Muscle layer of colon (tissue), 2 donors: ENCODE data around the gene SPATC1L.

ENCODE experiments used
- H3K27ac ChIP-seq: one replicate; pipeline ENCODE4 v1.7.0; 2013; ENCODE audit warnings: low read depth, mild to moderate bottlenecking, low read length, moderate library complexity
- H3K27me3 ChIP-seq, 2 donors: one replicate each; pipeline ENCODE4 v1.7.0; 2013; ENCODE audit warnings: low read length in 2 of 2, mild to moderate bottlenecking in 2 of 2; ENCODE audit not compliant: insufficient read depth in 2 of 2, control insufficient read depth in 1 of 2
- H3K36me3 ChIP-seq: one replicate; pipeline ENCODE4 v1.7.0; 2013; ENCODE audit warnings: mild to moderate bottlenecking, low read length; ENCODE audit not compliant: insufficient read depth
- H3K4me1 ChIP-seq: one replicate; pipeline ENCODE4 v1.7.0; 2013; ENCODE audit warnings: mild to moderate bottlenecking, low read length; ENCODE audit not compliant: insufficient read depth
- H3K4me3 ChIP-seq, 2 donors: one replicate each; pipeline ENCODE4 v1.7.0; 2013; ENCODE audit warnings: low read length in 2 of 2, low read depth in 1 of 2, mild to moderate bottlenecking in 1 of 2, moderate library complexity in 1 of 2
- H3K9ac ChIP-seq: one replicate; pipeline ENCODE4 v1.7.0; 2013; ENCODE audit warnings: low read length
- H3K9me3 ChIP-seq: one replicate; pipeline ENCODE4 v1.7.0; 2013; ENCODE audit warnings: mild to moderate bottlenecking, low read length
- donor health status: abdominal sarcoma.
- donor health status: Adenocarcinoma of cecum.

SPATC1L gene

DNA sequence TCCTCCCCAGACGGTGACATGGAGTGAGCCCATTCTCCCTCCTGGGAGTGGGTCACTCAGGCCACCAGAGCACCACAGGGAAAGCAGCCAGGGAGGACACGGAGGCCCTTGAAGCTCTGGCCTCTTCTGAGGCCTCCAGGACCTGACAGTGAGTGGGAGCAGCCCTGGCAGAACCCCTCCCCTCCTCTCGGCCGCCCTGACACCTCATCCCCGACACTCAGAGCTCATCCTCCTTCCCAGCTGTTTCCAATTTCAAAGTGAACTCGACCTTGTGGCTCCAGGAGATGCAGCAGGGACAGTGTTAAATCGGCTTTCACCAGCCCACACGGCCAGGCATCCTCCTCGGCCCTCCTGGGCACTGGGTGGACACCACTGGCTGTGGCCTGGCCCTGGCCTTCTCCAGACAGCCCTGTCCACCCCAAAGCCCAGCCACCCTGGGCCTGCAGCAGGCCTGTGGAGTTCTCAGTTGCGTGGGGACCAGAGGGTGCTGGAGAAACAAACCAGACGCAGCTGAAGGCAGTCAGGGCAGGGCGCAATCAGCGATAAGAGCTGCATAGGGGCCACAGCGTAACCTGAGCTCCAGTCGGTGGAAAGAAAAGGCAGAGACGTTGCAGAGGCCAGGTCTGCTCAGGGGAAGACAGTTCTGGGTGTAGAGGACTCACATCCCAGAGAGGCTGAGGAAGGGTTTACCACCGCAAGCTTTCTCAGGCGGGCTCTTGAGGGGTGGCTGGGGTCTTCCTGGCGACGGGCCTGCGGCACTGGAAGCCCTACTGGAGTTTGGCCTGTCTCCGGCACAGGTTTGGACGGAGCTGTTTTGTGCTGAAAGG is 55.9 kb downstream of the SPATC1L start:
- Histone ChIP-seq H3K9ac (no peak overlapping the region), H3K27ac (no peak overlapping the region), H3K27me3 (no peaks in the 10 kb centered on the region), H3K36me3 (peaks cover 40% of the 10 kb centered on the region), H3K4me1 (no peaks in the 10 kb centered on the region), H3K4me3 (no peak overlapping the region), H3K9me3 (no peaks in the 10 kb centered on the region)

GRCh38 chr21:46127239-46128105 is 56.8 kb downstream of the SPATC1L start:
- H3K27ac ChIP-seq = no peak overlapping the region
- H3K36me3 ChIP-seq = peaks cover 48% of the 10 kb centered on the region
- H3K27me3 ChIP-seq = no peaks in the 10 kb centered on the region
- H3K4me1 ChIP-seq = no peaks in the 10 kb centered on the region
- H3K4me3 ChIP-seq = no peak overlapping the region
- H3K9me3 ChIP-seq = no peaks in the 10 kb centered on the region
- no peak overlapping the region for H3K9ac ChIP-seq

DNA sequence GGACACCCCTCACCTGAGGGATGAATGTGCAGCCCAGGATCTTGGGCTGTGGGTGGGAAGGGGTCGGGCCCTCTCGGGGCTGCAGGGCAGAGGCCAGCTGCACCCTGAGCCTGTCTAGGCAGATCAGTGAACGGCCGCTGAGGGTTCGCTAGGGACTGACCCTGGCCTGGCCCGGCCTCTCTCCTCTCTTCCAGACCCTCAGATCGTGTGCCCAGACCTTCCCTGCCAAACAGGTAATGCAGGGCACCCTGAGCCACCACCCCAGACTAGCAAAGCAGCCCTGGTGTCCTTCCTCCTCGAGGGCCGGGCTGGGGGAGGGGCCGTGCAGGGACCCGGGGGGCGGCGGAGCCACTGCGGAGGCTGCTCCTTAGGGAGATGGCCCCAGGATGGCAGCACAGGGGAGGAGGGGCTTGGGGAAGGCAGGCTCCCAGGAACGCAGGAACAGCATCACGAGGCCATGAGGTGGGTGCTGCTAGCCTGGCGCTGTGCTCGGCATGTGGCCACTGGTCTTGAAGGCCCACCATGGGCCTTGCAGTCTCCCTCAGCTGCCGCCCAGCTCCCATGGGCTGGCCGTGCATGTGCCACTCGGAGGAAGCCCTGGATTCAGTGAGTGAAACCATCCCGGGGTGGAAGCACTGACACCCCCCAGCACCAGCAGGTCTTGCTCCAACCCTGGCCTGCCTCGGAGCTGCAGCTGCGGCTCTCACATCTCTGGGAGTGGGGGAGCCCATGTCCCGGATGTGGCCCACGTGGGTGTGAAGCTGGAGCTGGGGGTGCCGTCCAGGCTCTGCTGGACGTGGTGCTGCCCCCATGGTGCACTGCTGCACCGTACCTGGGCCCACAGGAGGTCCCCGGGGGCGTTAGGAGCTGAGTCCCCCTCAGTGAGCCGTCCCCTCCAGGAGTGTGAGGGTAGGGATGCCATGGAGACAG is 57.7 kb downstream of the SPATC1L start:
- Histone ChIP-seq H3K9me3 (no peaks in the 10 kb centered on the region), H3K27ac (no peak overlapping the region), H3K9ac (no peak overlapping the region), H3K4me1 (no peaks in the 10 kb centered on the region), H3K4me3 (no peak overlapping the region), H3K27me3 (no peaks in the 10 kb centered on the region), H3K36me3 (peaks cover 57% of the 10 kb centered on the region)

GRCh38 chr21:46125846-46126301 is 58.4 kb downstream of the SPATC1L start:
- H3K4me3 ChIP-seq = no peak overlapping the region
- no peak overlapping the region for H3K27ac ChIP-seq
- no peaks in the 10 kb centered on the region for H3K9me3 ChIP-seq
- no peak overlapping the region for H3K9ac ChIP-seq
- H3K4me1 ChIP-seq = no peaks in the 10 kb centered on the region
- peaks cover 64% of the 10 kb centered on the region for H3K36me3 ChIP-seq
- H3K27me3 ChIP-seq = no peaks in the 10 kb centered on the region

DNA sequence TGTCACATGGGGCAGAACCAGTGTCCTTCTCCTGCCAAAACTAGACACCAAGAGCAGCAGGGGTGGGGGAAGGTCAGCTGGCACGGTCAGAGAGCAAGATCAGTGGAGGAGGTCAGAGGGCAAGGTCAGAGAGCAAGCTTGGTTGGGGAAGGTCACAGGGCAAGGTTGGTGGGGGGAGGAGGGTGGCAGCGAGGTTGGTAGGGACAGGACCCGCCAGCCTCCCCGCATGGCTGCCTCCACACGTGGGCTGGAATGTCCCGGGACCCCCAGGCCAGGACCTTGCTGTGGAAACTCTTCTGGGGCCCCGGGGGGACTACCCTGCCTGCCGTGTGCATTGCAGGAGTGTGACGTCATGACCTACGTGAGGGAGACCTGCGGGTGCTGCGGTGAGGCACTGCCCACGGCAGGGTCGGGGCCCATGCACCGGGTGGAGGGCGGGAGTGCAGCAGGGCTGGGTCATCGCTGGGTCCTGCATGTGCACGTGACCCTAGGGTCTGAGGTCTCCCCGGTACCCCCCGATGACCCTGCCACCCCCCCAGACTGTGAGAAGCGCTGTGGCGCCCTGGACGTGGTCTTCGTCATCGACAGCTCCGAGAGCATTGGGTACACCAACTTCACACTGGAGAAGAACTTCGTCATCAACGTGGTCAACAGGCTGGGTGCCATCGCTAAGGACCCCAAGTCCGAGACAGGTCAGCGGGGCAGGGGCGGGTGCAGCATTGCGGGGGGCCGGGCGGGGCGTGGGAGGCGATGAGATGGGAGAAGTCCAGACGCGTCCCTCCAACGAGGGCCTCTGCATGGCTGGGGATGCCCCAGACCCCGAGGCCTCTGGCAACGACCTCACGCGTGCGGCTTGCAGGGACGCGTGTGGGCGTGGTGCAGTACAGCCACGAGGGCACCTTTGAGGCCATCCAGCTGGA is 59.1 kb downstream of the SPATC1L start:
- Histone ChIP-seq H3K4me1 (no peaks in the 10 kb centered on the region), H3K27ac (no peak overlapping the region), H3K27me3 (no peaks in the 10 kb centered on the region), H3K4me3 (no peak overlapping the region), H3K9ac (no peak overlapping the region), H3K36me3 (peaks cover 71% of the 10 kb centered on the region), H3K9me3 (no peaks in the 10 kb centered on the region)

DNA sequence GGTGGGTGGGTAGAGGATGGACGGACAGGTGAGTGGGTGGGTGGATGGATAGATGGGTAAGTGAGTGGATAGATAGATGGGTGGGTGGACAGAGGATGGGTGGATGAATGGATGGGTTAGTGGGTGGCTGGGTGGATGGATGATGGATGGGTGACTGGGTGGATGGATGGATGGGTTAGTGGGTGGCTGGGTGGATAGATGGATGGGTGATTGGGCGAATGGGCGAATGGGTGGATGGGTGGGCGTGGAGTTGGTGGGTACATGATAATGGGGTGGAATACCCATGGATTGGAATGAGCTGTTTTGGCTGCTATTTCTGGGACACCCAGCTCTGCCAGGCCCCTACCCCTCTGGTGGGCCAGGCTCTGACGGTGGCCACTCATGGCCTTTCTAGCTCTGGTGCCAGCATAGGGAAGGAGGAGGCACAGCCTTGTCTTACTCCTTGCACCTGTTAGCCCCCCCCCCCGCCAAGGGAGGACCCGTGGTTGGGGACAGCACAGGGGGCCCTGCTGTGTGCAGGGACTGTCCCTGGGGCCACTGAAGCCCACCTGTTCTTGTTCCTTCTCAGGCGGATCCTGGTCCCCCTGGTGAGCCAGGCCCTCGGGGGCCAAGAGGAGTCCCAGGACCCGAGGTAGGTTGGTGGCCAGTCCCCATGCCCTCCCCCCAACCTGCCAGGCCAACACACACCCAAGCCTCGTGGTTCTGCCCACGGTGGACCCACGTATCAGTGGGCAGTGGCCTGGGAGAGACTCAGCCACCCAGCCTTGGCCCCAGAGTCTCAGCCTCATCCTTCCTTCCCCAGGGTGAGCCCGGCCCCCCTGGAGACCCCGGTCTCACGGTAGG is 60.0 kb downstream of the SPATC1L start:
- H3K27ac ChIP-seq = no peak overlapping the region
- H3K9me3 ChIP-seq = no peaks in the 10 kb centered on the region
- no peaks in the 10 kb centered on the region for H3K4me1 ChIP-seq
- no peak overlapping the region for H3K4me3 ChIP-seq
- no peak overlapping the region for H3K9ac ChIP-seq
- no peaks in the 10 kb centered on the region for H3K27me3 ChIP-seq
- peaks cover 79% of the 10 kb centered on the region for H3K36me3 ChIP-seq

DNA sequence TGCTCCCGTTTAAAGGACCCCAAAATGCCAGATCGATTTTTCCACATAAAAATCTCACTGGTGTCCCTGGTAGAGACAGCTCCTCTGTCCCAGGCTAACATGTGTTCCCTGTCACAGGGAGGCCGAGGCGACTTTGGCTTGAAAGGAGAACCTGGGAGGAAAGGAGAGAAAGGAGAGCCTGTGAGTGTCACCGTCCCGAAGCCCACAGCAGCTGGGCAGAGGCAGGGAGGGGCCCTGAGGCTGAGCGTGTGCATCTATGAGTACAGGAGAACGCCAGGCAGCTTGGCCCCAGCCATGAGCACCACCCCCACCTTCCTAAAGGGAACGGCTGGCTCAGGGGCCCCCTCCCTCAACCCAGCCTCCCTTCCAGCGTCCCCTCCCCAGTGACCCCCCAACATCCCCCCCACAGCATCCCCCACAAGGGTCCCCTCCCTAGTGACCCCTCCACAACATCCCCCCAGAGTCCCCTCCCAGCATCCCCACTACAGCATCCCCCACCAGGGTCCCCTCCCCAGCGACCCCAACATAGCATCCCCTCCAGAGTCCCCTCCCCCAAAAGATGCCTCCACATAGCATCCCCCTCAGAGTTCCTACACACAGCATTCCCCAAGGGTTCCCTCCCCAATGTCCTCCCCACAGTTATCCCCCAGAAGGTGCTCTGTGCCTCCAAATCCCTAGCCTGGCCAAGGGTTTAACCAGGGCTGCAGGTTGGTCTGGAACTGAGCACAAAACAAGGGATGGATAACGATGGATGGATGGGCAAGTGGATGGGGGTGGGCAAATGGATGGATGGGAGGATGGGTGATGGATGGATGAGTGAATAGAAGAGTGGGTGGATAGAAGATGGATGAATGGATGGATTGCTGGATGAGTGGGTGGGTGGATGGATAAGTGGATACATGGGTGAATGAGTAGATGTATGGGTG is 61.2 kb downstream of the SPATC1L start:
- Histone ChIP-seq H3K4me1 (no peaks in the 10 kb centered on the region), H3K9me3 (no peaks in the 10 kb centered on the region), H3K4me3 (no peak overlapping the region), H3K27me3 (no peaks in the 10 kb centered on the region), H3K9ac (no peak overlapping the region), H3K36me3 (peaks cover 87% of the 10 kb centered on the region), H3K27ac (no peak overlapping the region)

DNA sequence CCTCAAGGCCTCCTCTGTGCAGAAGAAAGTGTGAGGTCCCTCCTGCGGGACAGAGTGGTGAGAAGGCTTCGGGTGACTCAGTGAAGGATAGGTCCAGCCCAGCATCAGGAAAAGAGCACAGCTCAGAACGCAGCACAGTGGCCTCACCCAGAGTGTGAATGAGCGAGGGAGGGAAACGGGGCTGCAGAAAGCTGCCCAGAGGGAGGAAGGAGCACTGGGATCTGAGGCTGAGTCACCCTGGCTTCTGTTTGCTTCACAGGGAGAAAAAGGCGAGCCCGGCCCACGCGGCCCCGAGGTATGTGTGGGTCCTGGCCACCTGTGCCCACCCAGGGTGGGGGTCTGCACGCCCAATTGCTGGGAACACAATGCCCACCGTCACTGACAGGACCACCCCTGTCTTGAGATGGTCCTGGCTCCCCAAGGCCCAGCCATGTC is 62.0 kb downstream of the SPATC1L start:
- Histone ChIP-seq H3K9ac (no peak overlapping the region), H3K36me3 (peaks cover 88% of the 10 kb centered on the region), H3K9me3 (no peaks in the 10 kb centered on the region), H3K27me3 (no peaks in the 10 kb centered on the region), H3K27ac (no peak overlapping the region), H3K4me3 (no peak overlapping the region), H3K4me1 (no peaks in the 10 kb centered on the region)
